ENCODE measurements around the gene ERN1. TPM values are rescaled to one million over a fixed set of nuclear protein-coding genes. Genes with fewer than 3 reads are reported as not detected.
A peak's percentile ranks its signal among the peaks of the same experiment; 100 is the strongest.

ERN1 gene
- total RNA-seq, 1 donor from 2014 or later, result 14.9 TPM

GRCh38 chr17:64066716-64067115, 63.2 kb downstream of the ERN1 start:
- Mint-ChIP-seq H3K4me1 (ENCODE audit: low read depth) (no peaks in the 10 kb centered on the region), H3K27ac (ENCODE audit: unreplicated experiment) (no peak overlapping the region)

GRCh38 chr17:64065161-64065560, 64.8 kb downstream of the ERN1 start:
- H3K27ac Mint-ChIP-seq (ENCODE audit: unreplicated experiment), result no peak overlapping the region
- no peaks in the 10 kb centered on the region for H3K27me3 Mint-ChIP-seq (ENCODE audit: low read depth)
- no peaks in the 10 kb centered on the region for H3K4me1 Mint-ChIP-seq (ENCODE audit: low read depth)
- TF ChIP-seq CTCF (IDR thresholded peaks at IDR 0.05), result no peak
- peaks cover 18% of the 10 kb centered on the region for H3K9me3 Mint-ChIP-seq (ENCODE audit: low read depth)
- H3K36me3 Mint-ChIP-seq (ENCODE audit: low read depth), result peaks cover 49% of the 10 kb centered on the region
- H3K4me3 Mint-ChIP-seq (ENCODE audit: unreplicated experiment), result no peak overlapping the region
- no peak for DNase-seq (ENCODE audit: low spot score)

More at GRCh38 chr17:64066716-64067115, 63.2 kb downstream of the ERN1 start:
- H3K4me3 Mint-ChIP-seq (ENCODE audit: unreplicated experiment), result no peak overlapping the region
- no peak for TF ChIP-seq CTCF (IDR thresholded peaks at IDR 0.05)
- no peak for DNase-seq (ENCODE audit: low spot score)
- H3K27me3 Mint-ChIP-seq (ENCODE audit: low read depth), result no peaks in the 10 kb centered on the region
- H3K9me3 Mint-ChIP-seq (ENCODE audit: low read depth), result peaks cover 19% of the 10 kb centered on the region
- H3K36me3 Mint-ChIP-seq (ENCODE audit: low read depth), result peaks cover 56% of the 10 kb centered on the region

GRCh38 chr17:64064331-64064730, 65.6 kb downstream of the ERN1 start:
- Mint-ChIP-seq H3K27me3 (ENCODE audit: low read depth) (no peaks in the 10 kb centered on the region), H3K27ac (ENCODE audit: unreplicated experiment) (no peak overlapping the region), H3K9me3 (ENCODE audit: low read depth) (peaks cover 10% of the 10 kb centered on the region), H3K4me3 (ENCODE audit: unreplicated experiment) (no peak overlapping the region), H3K4me1 (ENCODE audit: low read depth) (no peaks in the 10 kb centered on the region), H3K36me3 (ENCODE audit: low read depth) (peaks cover 44% of the 10 kb centered on the region)
- no peak for DNase-seq (ENCODE audit: low spot score)
- no peak for TF ChIP-seq CTCF (IDR thresholded peaks at IDR 0.05)

- H3K27me3 Mint-ChIP-seq (ENCODE audit: low read depth), result no peaks in the 10 kb centered on the region
- peak; percentile 69 for TF ChIP-seq CTCF (IDR thresholded peaks at IDR 0.05)
- DNase-seq (ENCODE audit: low spot score), result no peak
- H3K4me3 Mint-ChIP-seq (ENCODE audit: unreplicated experiment), result no peak overlapping the region
- peaks cover 41% of the 10 kb centered on the region for H3K36me3 Mint-ChIP-seq (ENCODE audit: low read depth)
- peaks cover 4% of the 10 kb centered on the region for H3K9me3 Mint-ChIP-seq (ENCODE audit: low read depth)
- H3K4me1 Mint-ChIP-seq (ENCODE audit: low read depth), result peaks cover 2% of the 10 kb centered on the region
- H3K27ac Mint-ChIP-seq (ENCODE audit: unreplicated experiment), result no peak overlapping the region
These were observed 66.1 kb downstream of the ERN1 start for GRCh38 chr17:64063766-64064224.

GRCh38 chr17:64063088-64063487, 66.9 kb downstream of the ERN1 start:
- Mint-ChIP-seq H3K36me3 (ENCODE audit: low read depth) (peaks cover 37% of the 10 kb centered on the region), H3K9me3 (ENCODE audit: low read depth) (no peaks in the 10 kb centered on the region), H3K4me1 (ENCODE audit: low read depth) (peaks cover 6% of the 10 kb centered on the region), H3K27me3 (ENCODE audit: low read depth) (no peaks in the 10 kb centered on the region), H3K27ac (ENCODE audit: unreplicated experiment) (no peak overlapping the region), H3K4me3 (ENCODE audit: unreplicated experiment) (no peak overlapping the region)
- no peak for DNase-seq (ENCODE audit: low spot score)
- TF ChIP-seq CTCF (IDR thresholded peaks at IDR 0.05), result no peak
